Muscle of back (tissue), 11 donors: ENCODE measurements around the gene FKBP4. TPM values are rescaled to one million over a fixed set of nuclear protein-coding genes. Genes with fewer than 3 reads are reported as not detected.

ENCODE experiments used
- DNase-seq, 3 donors: peaks; one replicate each; pipeline versions ENCODE4 v3.0.0 to v3.0.0-alpha.2; 2013
- polyA plus RNA-seq, 10 donors: library from polyadenylated mRNA; unstranded; fragments of 120-200 nt; gene quantifications; one replicate each; pipeline ENCODE4 v1.2.1, GENCODE V29; 2013; ENCODE audit not compliant: insufficient read length in 10 of 10

The FKBP4 gene
- polyA plus RNA-seq, 10 donors = 34.6 to 59.0 (median 47.6) TPM

DNA sequence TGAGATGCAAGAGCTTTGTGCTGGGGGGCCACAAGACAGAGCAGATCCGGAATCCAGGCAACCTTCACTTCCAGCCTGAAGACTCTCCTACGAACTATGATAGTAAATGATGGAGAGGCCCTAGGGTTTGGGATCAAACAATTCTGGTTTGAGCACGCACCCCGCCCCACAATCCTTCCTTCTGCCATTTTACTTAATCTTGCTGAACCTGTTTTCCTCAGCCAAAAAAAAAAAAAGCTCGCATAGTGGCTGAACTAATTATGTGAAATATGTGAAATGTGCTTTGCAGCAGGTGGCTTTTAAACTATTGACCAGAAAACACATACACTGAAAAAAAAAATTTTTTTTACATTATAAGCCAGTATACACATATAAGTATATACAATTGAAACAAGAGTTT is 17.0 kb downstream of the FKBP4 start:
- DNase-seq = no peak

GRCh38 chr12:2812290-2813213 is 17.8 kb downstream of the FKBP4 start, which contains the start of gene ITFG2:
Gene ITFG2 (plus strand): TSS chr12:2812668. CDS start chr12:2812761, 93 bp downstream.
- DNase-seq = peak; percentile 98 to 100 (median 99)

GRCh38 chr12:2813214-2814185 is 18.7 kb downstream of the FKBP4 start:
- DNase-seq = peak; percentile 34 to 80 (median 59)

GRCh38 chr12:2819810-2820209 is 25.0 kb downstream of the FKBP4 start:
- DNase-seq = no peak

DNA sequence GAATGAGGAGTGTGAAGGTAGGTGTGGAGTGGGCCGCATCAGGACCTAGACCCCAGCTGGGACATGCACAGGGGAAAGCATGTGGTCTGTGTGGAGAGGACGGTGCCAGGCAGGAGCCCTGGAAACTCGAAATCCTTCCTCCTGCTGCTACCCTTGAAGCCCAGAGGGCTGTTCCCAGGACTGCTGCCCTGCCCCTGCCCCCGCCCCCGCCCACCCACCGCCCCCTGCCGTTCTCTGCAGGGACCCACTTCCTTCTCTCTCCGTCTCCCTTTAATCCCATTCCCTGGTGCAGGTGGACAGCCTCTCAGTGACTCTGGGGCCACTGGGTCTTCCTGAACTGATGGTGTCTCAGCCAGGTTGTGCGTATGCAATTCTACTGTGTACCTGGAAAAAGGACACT is 25.7 kb downstream of the FKBP4 start:
- no peak for DNase-seq

- no peak for DNase-seq
These were observed 28.7 kb downstream of the FKBP4 start for GRCh38 chr12:2823483-2823882.

DNA sequence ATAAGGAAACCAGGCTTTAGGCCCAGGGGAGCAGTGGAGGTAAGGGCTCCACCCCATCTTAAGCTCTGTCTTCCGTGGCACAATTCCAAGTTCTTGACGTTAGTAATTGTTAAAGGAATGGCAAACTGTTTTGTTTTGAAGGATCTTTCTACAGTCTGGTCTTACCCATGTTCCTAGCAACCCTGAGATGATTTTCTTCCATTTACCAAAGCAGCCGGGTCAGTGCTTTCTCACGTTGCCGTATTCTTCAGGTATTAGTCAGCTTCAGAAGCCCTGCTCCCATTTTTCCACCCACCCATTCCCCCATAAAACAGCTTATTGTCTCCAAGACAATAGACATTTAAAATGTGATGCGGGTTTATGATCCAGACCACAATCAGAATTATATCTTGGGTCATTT is 29.8 kb downstream of the FKBP4 start:
- DNase-seq = no peak

DNA sequence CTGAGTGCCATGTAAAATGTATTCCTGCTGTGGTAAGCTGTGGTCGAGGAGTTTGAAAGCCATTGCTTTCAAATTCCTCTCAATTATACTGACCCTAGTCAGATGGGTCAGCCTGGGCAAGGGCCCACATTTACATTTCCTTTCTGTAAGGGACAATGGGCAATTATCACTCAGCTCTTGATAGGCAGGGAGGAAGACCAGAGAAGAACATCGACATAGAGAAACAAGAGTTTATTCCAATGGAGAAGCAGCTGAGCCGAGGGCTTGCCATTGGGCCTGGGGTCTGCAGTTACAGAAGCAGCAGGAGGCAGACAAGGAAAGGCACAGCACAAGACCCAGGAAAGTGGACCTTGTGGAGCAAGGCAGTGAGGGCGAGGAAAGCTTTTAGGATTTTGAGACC is 30.4 kb downstream of the FKBP4 start:
- DNase-seq = no peak

DNA sequence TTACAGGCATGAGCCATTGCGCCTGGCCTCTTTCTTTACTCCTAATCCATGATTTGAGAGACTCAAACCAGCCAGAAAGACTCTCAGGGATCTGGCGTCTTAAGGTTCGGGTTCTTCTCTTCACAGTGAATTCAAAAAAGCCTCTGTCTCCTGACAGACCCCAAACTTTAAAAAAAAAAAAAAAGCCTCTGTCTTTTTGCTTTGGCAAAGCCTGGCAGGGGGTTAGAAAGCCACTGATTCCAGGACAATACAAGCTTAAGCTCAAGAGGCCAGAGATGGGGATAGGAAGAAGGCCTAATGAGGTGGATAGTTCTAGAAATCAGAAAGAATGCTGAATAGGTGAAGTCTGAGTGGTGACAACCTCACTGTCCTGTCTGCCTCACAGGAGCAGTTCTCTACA is 31.3 kb downstream of the FKBP4 start:
- DNase-seq = no peak

GRCh38 chr12:2826721-2827515 is 32.1 kb downstream of the FKBP4 start:
- DNase-seq = no peak

DNA sequence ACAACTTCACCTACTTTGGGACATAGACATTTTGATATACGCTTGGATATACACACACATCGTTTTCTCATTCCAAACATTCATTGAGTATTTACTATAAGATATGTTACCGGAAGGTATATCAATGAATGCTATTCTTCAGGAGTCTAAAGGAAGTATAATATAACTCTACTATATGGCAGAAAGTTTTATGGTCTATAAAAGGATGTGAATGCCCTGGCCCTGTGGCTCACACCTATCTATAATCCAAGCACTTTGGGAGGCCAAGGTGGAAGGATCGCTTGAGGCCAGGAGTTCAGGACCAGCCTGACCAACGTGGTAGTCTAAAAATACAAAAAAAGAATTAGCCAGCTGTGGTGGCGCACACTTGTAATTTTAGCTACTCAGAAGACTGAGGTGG is 34.5 kb downstream of the FKBP4 start:
- no peak for DNase-seq

GRCh38 chr12:2832550-2833127 is 37.9 kb downstream of the FKBP4 start:
- DNase-seq = no peak

DNA sequence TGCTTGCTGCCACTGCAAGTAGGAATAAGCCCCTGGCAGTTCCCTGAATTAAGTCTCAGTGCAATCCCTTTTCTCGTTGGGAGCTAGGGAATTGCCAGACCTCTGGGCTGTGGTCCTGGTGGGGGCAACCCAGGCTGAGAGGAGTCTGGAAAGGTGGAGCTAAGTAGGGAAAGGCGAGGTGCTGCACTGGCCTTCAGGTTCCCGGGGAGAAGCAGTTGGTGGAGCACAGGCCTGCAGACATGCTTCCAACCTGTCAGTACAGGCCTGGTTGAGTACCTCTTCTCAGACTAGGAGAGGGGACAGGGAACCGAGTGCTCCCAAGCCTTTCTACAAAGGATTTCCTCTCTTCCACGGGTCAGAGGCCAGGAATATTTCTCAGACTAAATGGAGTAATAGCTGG is 38.6 kb downstream of the FKBP4 start:
- DNase-seq = no peak

- peak in 2 of 3 donors; percentile 19 to 55 for DNase-seq
These were observed 39.0 kb downstream of the FKBP4 start for GRCh38 chr12:2833810-2834209.

DNA sequence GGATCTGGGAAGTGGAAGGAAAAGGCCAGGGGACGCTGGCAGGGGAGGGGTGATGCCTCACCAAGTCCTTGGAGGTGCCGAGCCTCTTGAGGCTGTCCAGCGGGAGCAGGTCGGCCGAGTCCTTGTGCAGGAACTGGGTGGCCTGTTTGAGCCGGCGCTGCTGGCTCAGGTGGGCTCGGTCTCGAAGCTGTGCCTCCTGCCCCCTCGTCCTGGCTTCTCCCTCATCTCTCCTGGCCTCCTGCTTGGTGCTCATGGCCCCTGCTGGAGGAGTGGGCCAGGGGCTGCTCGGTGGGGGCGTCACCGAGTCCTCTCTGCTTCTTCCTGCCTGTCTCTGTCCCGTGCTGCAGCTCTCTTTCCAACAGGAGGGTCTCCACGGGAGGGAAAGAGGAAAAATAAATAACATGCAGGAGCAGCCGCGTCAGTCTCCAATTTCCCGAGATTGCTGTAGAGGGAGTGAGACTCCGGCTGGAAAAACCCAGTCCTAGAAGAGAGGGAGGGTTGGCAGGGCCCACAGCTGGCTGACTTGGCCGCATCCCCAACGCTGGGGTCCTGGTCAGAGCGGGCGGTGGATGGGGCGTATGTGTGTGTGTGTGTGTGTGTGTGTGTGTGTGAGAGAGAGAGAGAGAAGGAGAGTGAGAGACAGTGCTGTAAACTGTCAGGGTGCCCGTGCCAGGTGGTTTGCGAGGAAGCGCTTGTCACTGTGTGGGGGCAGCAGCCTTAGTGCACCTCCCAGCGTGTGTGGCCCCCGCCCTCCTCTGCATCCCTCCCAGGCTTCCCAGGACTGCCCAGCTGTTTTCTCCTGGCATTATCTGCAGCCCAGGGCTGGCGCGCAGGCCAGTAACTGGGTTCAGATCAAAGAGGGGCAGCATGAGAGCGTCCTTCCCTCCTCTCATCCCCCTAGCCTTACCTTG is 40.1 kb downstream of the FKBP4 start, which contains the start of gene NRIP2:
NRIP2 (minus strand) TSS at position 455 of the 911 bp plus-strand sequence; CDS start at position 403, 52 bp downstream.
- DNase-seq = peak; percentile 47 to 88 (median 76)

- no peak for DNase-seq
These were observed 41.1 kb downstream of the FKBP4 start for GRCh38 chr12:2835691-2836403.

- DNase-seq = no peak
These were observed 41.8 kb downstream of the FKBP4 start for GRCh38 chr12:2836574-2836973.

DNA sequence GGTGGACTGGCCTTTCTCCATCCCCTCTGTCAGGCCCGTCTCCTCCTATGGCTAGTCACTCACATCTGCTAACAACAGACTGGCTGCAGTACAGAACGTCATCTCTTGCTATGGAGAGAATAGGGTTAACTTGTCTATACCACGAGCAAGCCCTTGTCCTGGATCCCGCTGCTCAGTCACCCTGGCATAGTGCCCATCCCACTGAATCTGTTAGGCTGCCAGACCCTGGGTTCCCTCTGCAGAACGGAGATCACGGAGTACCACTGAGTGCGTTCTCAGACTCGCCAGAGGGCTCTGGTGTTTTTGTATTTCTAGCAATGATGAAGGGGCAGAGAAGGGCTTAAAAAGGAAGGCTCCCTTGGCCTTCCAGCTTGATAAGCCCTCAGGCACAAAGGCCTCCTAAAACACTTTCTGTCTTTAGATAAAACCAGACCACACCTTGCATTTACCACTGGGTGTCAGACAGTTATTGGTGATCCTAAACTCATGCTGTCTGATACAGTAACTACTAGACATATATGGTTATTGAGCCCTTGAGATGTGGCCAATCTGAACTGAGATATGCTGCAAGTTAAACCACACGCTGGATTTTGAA is 46.4 kb downstream of the FKBP4 start:
- DNase-seq = no peak

GRCh38 chr12:2842948-2843347 is 48.2 kb downstream of the FKBP4 start:
- no peak for DNase-seq
